ENCODE measurements around the gene SH3BP1.
"Not testable (repeated sequence)": the region's sequence is repeated elsewhere in the genome, so short reads cannot be mapped to it uniquely, and the experiment has no call there.

The SH3BP1 gene

GRCh38 chr22:37633625-37634416, 5.6 kb upstream of the SH3BP1 start:
- peak; percentile 81 for DNase-seq (ENCODE audit: low read depth)

GRCh38 chr22:37634417-37634924, 5.0 kb upstream of the SH3BP1 start:
- no peak for DNase-seq (ENCODE audit: low read depth)

GRCh38 chr22:37635157-37635556, 4.3 kb upstream of the SH3BP1 start:
- DNase-seq (ENCODE audit: low read depth): no peak

- DNase-seq (ENCODE audit: low read depth): peak; percentile 22
Observed at GRCh38 chr22:37636186-37636948, 3.1 kb upstream of the SH3BP1 start.

GRCh38 chr22:37636949-37637273, 2.6 kb upstream of the SH3BP1 start:
- no peak for DNase-seq (ENCODE audit: low read depth)

GRCh38 chr22:37638391-37639069, 939 bp upstream of the SH3BP1 start:
- DNase-seq (ENCODE audit: low read depth): no peak

GRCh38 chr22:37639771-37640590, 512 bp downstream of the SH3BP1 start:
- no peak for DNase-seq (ENCODE audit: low read depth)

- no peak for DNase-seq (ENCODE audit: low read depth)
Observed at GRCh38 chr22:37640591-37641560, 1.4 kb downstream of the SH3BP1 start.

- DNase-seq (ENCODE audit: low read depth): no peak
Observed at GRCh38 chr22:37641561-37641949, 2.1 kb downstream of the SH3BP1 start.

GRCh38 chr22:37643225-37643847, 3.9 kb downstream of the SH3BP1 start:
- DNase-seq (ENCODE audit: low read depth): peak; percentile 36

GRCh38 chr22:37647317-37647716, 7.8 kb downstream of the SH3BP1 start:
- DNase-seq (ENCODE audit: low read depth): no peak

- DNase-seq (ENCODE audit: low read depth): no peak
Observed at GRCh38 chr22:37647928-37648327, 8.5 kb downstream of the SH3BP1 start.

GRCh38 chr22:37650463-37651136, 11.1 kb downstream of the SH3BP1 start:
- no peak for DNase-seq (ENCODE audit: low read depth)

- no peak for DNase-seq (ENCODE audit: low read depth)
Observed at GRCh38 chr22:37654563-37655251, 15.2 kb downstream of the SH3BP1 start.

- no peak for DNase-seq (ENCODE audit: low read depth)
Observed at GRCh38 chr22:37655252-37655563, 15.7 kb downstream of the SH3BP1 start.

- DNase-seq (ENCODE audit: low read depth): not testable (repeated sequence)
Observed at GRCh38 chr22:37656583-37656982, 17.1 kb downstream of the SH3BP1 start.

- no peak for DNase-seq (ENCODE audit: low read depth)
Observed at GRCh38 chr22:37657590-37658132, 18.2 kb downstream of the SH3BP1 start.

GRCh38 chr22:37658133-37659065, 18.9 kb downstream of the SH3BP1 start, which contains the start of gene PDXP:
TSS of gene PDXP (plus strand) at chr22:37658723. CDS start at chr22:37658783, 60 bp downstream.
- peak; percentile 100 for DNase-seq (ENCODE audit: low read depth)

All from fibroblast of the conjunctiva (primary cell).